Cardiac septum (tissue), 1 donor: ENCODE results near the gene ATP4B. TPM values are rescaled to one million over a fixed set of nuclear protein-coding genes. Genes with fewer than 3 reads are reported as not detected.
"Not testable (repeated sequence)": the region's sequence is repeated elsewhere in the genome, so short reads cannot be mapped to it uniquely, and the experiment has no call there.

Source experiments
- DNase-seq: peaks from one replicate; pipeline ENCODE4 v3.0.0-alpha.2; 2020; ENCODE audit warnings: low spot score
- intact Hi-C: fragments of 100-400 bp; cut with DNase I; formaldehyde crosslinking; loops from one replicate; pipeline ENCODE4 v1.14.0; 2022
- total RNA-seq: library from RNA; stranded (reverse); fragmentation: NEBNext Ultra II Directional; extraction: Animal tissue kit (Norgen Biotek cat#: 25700); gene quantifications from one replicate; pipeline ENCODE4 v1.2.1, GENCODE V29; 2021
- donor health status: DM: no; HTN: no; CAD: no.

The ATP4B gene
- total RNA-seq, 1 donor from 2014 or later = not detected

DNA sequence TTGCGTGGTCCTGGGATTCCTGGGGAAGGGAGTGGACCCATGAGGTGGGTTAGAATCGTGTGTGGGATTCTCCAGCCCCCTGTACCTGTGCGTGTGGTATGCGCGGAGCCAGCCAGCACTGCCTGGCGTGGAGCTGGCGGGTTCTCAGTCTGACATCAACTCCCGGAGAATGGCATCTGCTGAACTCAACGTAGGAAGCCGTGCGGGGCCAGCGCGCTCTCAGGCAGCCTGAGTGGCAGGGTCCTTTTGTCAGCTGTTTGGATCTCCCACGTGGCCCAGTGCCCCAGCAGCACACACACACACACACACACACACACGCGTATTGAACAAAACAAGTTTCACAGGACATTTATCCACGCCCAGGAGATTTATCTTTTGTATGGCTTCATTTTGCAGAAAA lies 28.1 kb downstream of the ATP4B start:
- intact Hi-C loops = no loop called here
- DNase-seq = no peak

DNA sequence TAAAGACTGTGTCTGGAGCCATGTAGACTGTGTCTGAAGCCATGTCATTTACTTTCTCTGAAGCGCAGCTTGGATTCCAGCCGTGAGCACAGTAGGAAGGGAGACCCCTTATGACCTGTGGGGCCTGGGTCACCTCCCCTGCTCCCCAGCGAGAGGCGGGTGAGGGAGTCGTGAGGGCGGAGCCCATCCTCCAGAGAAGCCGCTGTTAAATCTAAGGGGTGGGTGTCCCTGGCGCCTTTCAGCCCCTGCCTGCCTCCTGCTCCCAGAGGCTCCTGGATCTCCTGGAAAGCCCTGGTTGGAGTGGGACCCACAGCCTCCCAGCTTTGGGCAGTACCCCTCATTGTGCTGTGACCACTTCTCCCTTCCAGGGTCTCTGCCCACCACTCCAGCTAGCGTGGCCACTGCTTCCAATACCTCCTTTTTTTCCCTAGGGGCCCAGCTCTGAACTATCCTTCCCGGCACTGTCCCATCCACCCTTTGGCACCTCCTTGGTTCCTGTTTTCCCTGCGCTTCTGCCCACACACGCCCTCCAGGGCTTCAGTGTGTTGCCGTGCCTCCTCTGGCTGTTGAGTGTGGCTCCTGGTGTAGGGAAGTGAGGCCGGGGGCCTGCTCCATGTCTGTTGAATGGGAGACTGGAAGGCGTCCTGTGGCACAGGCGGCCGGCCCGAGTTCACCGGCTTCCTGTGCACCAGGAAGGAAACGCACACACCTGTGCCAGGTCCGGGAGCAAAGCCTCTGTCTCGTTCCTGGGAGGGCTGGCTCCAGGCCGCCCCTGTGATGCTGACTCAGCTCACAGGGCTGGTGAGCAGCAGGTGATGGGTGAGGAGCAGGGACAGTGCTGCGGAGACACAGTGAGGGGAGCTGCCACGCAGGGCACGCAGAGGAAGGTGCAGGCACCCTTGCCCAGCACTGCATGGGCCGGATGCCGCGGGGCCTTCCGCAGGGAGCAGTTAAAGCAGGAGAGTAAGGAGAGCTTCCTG lies 29.4 kb downstream of the ATP4B start:
- DNase-seq = no peak
- intact Hi-C loops = no loop called here

DNA sequence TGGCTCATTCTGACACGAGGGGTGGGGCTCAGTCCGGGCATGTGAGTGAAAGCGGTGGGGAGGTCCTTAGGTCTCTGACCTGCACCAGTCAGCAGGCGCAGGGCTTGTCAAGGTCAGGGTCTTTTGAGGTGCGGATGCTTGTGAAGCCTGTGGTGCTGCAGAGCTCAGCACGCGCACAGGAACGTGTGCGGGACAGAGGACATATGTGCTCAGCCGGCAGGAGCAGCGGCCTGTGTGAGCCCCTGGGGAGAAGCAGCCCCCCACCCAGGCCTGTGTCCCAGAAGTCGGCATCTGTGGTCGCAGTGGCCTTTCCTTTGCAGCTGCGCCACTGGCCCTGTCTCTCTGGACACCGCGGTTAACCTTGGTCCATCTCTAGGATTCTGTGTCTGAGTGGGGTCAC lies 30.9 kb downstream of the ATP4B start:
- peak; percentile 69 for DNase-seq

DNA sequence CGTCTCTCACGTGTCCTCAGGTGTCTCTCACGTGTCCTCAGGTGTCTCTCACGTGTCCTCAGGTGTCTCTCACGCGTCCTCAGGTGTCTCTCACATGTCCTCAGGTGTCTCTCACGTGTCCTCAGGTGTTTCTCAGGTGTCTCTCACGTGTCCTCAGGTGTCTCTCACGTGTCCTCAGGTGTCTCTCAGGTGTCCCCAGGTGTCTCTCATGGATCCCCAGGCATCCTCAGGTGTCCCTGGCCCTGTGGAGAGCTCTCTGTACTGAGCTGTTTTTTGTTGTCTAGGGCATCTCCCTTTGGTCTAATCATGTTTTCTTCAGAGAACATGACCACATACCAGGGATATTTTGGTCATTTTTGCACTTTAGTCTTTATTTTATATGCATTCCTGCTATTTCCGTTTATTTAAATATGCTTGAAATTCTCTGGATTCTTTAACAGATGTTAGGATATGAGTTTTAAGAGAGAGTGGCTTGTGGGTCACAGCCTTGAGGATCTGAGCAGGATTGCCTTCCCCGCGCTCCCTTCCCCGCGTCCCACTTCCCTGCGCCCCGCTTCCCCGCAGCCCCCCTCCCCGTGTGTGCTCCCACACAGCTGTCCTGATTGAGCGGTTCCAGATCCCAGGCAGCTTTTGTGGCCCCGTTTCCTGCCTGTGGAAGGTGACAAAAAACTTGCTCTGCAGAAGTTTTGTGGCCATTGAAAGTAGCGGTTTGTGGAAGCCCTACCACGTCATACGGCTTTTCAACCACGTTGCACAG lies 31.9 kb downstream of the ATP4B start:
- intact Hi-C loops = no loop called here
- peak; percentile 41 for DNase-seq

More for the DNA sequence above, 30.9 kb downstream of the ATP4B start:
- intact Hi-C loops = no loop called here

DNA sequence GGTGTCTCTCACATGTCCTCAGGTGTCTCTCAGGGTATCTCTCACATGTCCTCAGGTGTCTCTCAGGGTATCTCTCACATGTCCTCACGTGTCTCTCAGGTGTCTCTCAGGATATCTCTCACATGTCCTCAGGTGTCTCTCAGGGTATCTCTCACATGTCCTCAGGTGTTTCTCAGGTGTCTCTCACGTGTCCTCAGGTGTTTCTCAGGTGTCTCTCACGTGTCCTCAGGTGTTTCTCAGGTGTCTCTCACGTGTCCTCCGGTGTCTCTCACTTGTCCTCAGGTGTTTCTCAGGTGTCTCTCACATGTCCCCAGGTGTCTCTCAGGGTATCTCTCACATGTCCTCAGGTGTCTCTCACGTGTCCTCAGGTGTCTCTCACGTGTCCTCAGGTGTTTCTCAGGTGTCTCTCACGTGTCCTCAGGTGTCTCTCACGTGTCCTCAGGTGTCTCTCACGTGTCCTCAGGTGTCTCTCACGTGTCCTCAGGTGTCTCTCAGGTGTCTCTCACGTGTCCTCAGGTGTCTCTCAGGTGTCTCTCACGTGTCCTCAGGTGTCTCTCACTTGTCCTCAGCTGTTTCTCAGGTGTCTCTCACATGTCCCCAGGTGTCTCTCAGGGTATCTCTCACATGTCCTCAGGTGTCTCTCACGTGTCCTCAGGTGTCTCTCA lies 33.2 kb downstream of the ATP4B start:
- peak; percentile 24 for DNase-seq
- intact Hi-C loops = not testable (repeated sequence)

DNA sequence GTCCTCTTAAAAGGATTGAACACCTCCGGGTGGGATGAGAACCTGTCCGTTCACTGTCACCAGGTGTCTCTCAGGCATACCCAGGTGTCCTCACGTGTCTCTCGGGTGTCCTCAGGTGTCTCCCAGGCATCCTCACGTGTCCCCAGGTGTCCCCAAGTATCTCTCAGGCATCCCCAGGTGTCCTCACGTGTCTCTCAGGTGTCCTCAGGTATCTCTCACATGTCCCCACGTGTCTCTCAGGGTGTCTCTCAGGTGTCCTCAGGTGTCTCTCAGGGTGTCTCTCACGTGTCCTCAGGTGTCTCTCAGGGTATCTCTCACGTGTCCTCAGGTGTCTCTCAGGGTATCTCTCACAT lies 33.8 kb downstream of the ATP4B start:
- no peak for DNase-seq

DNA sequence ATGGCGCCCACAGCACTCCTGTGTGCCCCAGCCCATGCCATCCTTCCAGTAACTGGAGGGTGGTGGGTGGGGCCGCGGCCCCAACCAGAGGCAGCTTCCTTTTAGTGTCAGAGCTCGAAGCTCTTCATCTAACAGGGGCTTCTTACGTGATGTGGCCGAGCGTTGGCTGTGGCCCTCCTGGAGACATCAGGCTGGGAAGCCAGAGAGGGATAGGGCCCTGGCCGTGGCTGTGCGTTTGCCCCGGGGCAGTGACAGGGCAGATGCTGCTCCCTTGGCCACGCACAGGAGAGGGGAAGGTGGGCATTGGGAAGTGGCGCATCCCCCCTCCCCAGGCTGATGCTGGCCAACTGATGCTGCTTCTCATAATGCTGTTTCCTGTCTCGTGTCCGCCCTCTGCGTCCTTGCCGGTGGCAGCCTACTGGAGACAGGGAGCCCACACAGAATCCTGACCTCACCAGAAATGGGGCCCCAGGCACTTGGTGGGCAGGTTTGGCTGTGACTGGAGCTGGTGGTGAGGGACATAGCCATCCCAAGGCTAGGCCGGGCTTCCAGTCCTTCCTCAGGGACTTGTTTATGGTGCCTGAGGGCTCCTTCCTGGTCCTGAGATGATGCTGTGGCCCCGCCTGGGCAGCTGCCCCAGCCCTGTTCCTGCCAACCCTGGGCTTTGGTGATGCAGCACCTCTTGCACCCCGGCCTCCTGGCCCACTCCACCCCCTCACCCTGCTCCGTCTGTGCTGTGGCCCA lies 34.3 kb downstream of the ATP4B start:
- peak; percentile 64 for DNase-seq
- intact Hi-C loops = no loop called here

More for the DNA sequence above, 33.8 kb downstream of the ATP4B start:
- intact Hi-C loops = no loop called here

DNA sequence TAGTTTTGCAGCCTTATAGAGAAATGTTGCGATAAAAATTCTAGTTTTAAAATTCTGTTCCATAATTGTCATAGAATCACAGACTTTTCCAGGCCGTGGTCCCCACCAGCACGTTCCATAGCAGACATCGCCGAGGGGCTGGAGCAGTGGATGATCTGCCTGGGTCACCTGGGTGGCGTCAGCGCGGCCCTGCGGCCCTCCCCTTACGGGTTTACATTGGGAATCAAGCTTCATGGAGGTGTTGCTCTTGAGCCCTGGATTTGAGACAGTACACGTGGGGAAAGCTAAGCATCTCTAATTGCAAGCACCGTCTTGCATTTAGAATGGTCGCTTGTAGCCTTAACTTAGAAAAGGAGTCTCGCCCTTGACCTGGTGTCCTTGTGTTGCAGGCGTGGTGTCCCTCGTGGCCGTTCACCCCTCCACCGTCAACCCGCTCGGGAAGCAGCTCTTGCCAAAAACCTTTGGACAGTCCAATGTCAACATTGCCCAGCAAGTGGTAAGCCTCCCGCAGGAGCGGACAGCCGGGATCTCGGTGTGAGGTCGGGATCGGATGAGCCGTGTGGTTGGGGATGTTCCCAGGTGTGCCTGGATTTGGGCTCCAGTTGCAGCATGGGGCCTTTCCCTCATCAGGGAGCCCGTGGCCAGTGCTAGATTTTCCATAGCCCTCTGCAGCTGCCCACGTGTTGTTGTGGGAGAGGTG lies 35.1 kb downstream of the ATP4B start:
- intact Hi-C loops = no loop called here

DNA sequence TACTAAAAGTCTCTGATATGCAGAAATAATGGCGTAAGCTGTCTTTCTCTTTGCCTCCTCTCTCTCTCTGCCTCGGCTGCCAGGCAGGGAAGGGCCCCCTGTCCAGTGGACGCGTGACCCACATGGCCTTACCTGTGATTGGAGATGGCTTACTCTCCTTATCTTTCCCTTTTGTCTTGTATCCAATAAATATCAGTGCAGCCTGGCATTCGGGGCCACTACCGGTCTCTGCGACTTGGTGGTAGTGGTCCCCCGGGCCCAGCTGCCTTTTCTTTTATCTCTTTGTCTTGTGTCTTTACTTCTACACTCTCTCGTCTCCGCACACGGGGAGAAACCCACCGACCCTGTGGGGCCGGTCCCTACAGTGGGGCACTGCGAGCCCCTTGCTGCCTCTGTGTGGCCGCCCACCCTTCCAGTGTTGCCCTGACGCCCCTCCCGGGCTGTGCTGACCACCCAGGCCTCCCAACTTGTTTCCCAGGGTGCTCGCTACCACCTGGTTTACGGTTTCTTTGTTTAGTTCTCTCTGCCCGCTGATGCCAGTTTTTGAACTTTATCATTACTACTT lies 35.9 kb downstream of the ATP4B start:
- peak; percentile 59 for DNase-seq
- intact Hi-C loops = not testable (repeated sequence)

More for the DNA sequence above, 35.1 kb downstream of the ATP4B start:
- DNase-seq = peak; percentile 53

DNA sequence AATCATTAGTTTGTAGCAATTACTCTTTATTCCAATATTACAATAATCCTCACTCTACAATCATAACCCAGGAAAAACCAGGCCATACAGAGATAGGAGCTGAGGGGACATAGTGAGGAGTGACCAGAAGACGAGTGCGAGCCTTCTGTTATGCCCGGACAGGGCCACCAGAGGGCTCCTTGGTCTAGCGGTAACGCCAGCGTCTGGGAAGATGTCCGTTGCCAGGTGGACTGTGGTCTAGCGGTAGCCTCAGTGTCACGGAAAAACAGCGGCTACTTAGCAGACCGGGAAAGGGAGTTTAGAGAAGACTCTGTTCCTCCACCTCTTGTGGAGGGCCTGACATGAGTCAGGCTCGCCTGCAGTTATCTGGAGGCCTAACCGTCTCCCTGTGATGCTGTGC lies 36.5 kb downstream of the ATP4B start:
- DNase-seq = peak; percentile 39
- intact Hi-C loops = not testable (repeated sequence)

DNA sequence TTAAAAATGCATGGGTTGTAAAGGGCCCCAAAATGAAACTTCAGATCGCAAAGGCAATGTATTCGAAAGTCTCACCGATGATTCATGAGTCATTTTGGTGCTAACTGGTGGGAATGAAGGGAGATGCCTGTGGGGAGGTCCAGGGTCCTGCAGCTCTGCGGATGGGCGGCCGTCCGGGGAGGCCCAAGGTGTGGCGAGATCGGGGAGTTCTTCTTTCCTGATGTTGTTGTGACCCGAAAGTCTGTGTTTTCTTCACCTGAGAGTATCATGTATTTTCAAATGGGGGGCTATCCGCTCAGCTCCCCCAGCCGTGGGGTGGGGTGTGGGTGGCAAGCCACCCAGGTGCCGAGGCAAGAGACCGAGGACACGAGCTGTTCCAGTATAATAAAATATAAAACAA lies 37.0 kb downstream of the ATP4B start:
- DNase-seq = peak; percentile 56
- intact Hi-C loops = no loop called here

DNA sequence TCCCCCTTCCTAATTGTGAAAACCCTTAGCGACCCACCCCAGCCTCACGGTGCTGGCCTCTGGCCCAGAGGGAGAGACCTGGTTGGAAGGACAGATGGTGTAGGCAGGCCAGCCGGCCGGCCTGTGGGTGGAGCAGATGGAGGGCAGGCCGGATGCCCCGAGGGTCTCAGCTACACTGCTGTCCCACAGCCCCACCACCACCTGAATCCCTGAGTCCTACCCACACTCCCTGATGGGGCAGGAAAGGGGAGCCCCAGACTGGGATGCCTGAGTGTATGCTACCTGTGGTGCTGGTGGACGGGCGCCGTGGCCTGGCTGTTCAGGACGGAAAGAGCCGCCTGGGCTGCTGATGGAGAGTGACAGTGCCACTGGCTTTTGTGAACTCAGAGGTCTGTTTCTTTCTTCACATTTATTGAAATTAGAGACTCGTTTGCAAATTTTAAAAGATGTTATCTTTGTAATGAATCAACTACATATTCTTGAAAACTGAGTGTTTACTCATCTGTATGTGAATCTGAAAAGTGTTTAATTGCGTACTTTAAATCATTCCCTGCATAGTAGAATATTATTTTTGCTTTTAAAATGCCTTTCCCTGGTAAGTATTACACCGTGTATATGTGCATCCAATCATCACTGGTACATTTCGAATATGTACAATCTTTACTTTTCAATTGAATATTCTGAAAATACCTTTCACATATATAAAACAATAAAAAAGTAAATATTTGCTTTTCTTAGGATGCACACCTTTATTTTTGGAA lies 37.8 kb downstream of the ATP4B start:
- intact Hi-C loops = no loop called here
- no peak for DNase-seq

DNA sequence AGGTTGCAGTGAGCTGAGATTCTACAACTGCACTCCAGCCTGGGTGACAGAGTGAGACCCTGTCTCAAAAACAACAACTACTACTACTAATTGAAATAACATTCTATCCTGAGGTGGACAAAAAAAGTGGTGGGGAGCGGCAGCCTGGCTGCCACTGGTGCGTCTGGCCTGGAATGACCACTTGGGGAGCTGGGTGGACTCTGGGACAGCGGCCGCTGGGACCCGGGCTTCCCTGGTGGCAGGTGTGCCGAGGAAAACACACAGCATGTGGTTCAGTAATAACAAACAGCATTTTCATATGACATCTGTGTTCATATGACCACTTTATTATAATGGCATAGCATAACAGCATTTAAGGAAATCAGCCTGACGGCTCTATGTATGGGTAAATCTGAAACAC lies 39.5 kb downstream of the ATP4B start:
- intact Hi-C loops = no loop called here
- DNase-seq = no peak

DNA sequence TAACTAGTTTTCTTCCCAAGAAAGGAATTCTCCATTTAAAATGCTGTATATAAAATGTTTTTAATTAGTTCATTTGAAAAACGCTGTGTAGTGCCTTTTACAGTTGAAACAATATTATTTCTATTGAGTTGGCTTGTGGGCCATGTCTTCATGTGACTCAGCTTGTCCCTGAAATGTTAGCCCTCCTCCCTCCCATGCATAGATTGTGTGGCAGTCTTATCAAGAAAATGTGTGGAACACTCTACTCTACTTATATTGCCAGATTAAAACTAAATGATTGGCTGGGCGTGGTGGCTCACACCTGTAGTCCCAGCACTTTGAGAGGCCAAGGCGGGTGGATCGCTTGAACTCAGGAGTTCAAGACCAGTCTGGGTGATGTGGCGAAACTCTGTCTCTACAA lies 40.0 kb downstream of the ATP4B start:
- DNase-seq = no peak

DNA sequence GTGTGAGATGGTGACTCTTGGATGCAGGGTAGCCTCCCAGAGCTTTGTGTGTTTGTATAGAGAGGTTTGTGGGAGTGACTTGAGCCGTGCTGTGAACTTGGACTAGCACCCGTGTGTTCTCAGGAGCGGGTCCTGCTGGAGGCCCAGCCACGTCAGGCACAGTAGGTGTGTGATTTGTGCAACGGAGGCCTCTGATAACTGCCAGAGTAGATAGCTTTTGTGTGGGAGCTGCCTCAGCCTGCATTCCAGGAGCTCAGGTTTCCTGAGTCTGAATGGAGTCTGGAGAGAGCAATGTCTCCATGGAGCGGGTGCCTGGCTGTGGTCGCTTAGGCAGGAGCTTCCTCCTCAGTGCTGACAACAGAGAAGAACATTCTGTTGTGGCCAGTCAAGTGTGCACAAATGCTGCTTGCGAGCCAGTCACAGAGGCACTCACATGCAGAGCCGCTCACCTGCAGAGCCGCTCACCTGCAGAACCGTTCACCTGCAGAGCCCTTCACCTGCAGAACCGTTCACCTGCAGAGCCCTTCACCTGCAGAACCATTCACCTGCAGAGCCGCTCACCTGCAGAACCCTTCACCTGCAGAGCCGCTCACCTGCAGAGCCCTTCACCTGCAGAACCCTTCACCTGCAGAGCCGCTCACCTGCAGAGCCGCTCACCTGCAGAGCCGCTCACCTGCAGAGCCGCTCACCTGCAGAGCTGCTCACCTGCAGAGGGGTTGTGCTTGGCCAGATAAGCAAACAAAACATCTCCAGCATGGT lies 40.8 kb downstream of the ATP4B start:
- intact Hi-C loops = no loop called here
- no peak for DNase-seq

More for the DNA sequence above, 40.0 kb downstream of the ATP4B start:
- intact Hi-C loops = no loop called here

DNA sequence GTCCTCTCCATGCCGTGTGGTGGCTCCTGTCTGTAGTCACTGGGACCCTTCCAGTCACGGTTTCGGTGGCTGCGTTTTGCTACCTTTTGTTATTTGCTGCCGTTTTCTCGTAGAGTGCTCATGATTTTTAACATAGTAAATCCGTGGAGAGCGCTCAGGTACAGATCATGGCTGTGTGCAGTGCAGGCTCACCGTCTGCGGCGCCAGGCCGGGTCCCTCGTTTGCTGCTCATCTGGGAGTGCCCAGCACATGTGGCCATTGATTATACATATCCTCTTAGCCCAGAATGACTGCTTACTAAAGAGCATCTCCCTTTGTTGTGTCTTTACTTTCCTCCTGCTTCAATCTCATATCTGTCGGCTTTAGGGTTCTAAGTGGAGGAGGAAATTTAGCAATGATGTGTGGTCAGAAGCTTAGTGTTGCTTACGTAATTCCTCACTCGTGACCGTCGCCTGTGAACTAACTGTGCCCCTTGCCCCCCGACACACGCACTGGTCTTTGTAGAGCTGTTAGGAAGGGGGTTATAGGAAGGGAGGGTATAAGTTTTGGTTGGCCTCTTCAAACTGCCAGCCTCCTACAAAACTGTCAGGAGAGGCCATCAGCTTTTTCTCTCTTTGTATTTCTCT lies 41.6 kb downstream of the ATP4B start:
- no peak for DNase-seq
- intact Hi-C loops = no loop called here
